Stimulated activated CD4-positive, alpha-beta T cell treated with anti-CD3 and anti-CD28 coated beads, Interleukin-12 subunit alpha, Interleukin-12 subunit beta, amount 100 ng/mL, for 48 hours (primary cell): Measurements from ENCODE around the gene PCNX2.
"Not testable (repeated sequence)": the region's sequence is repeated elsewhere in the genome, so short reads cannot be mapped to it uniquely, and the experiment has no call there.

Experiments used
- DNase-seq, 3 donors: peaks; one replicate each; pipeline ENCODE4 v3.0.0-alpha.2; 2020; ENCODE audit warnings: low read depth in 2 of 3, low spot score in 1 of 3

PCNX2 gene

DNA sequence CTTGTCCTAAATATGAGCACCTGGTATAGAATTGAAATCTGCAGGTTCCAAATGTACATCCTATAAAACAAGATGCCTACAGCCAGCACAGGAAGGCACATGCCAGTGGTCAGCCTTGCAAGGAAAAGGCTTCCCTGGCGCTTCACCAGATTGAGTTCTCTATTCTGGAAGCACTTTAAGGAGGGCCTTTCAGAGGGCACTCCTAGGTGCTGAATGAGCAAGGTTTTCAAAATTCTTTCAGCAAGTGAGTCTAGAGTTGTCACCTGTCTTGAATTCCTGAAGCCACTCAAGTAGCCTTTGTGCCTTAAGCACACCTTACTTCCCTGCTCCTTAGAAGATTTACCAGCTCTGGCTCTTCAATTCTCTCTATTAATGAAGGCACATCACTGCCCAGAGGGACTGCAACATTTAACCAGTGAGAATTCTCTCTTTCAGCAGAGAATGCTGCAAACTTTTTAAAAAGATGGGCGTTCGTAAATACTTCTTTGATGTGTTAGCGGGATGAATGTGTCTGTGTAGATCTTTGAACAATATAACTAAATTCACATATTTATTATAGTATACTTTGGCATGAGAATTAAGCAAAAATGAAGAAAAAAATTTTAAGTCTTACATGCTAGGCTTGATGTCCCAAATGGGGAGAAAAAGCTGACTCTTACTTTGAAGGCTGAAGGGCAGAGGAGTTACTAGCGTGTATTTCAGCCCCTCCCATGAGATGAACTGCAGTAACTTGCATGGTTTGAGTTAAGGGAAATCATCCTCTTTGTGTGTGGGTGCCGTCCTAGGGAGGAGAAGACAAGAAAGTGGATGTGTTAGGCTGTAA is 183.1 kb downstream of the PCNX2 start:
- DNase-seq, result no peak

DNA sequence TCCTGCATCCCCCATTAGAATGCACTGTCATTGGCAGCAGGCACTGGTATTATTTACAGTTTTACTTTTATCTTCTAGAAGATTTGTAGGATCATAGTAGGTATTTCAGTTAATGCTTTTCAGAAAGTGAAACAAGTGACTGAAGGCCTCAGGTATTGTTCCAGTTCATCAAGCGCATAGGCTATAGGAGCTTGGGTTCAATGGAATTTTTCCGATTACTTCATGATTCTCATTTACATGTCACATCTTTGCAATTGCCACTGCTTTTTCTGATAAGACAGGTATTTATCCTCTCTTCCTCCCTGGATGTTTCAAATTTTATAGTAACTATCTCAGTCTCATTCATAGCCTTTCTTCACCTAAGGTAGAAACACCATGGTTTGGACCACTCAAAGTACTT is 183.8 kb downstream of the PCNX2 start:
- no peak for DNase-seq

DNA sequence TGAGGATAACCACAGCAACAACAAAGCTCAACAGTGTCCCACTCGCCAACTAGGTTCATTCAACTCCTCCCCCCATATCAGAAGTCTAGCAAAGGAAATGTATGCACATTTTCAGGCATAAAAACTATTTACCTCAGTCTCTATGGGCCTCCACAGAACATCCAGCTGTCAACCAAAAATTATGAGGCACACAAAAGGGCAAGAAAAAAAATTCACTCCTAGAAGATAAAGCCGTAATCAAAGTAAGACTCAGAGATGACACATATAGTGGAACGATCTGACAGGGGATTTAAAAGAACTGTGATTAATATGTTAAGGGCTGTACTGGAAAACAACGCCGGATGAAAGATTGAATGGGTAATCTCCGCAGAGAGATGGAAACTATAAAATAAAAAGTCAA is 186.4 kb downstream of the PCNX2 start:
- no peak for DNase-seq

DNA sequence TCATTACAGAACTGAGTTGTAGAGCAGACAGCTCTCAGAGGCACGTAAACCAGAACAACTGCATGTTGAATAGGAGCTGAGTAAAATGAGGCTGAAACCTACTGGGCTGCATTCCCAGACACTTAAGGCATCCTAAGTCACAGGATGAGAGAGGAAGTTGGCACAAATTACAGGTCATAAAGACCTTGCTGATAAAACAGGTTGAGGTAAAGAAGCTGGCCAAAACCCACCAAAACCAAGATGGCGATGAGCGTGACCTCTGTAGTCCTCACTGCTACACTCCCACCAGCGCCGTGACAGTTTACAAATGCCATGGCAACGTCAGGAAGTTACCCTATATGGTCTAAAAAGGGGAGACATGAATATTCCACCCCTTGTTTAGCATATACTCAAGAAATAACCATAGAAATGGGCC is 187.8 kb downstream of the PCNX2 start:
- DNase-seq, result not testable (repeated sequence)

DNA sequence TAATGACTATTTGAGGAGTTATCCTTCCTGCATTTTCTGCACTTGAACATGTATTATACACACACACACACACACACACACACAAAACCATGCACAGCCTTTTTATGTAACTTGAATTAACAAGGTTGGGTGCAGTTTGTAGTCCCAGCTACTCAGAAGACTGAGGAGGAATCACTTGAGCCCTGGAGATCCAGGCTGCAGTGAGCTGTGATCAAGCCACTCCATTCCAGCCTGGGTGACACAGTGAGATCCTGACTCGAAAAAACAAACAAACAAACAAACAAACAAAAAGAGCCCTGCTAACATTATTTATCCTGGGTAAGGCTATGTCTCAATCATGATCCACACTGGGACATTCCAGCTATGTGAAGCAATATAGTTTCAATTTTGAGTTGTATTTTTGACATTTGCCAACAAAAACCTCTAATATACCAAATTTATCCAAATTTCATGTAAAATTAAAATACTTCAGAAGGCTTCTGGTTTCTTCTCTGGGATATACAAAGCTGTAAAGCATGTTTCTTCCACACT is 188.3 kb downstream of the PCNX2 start:
- no peak for DNase-seq

DNA sequence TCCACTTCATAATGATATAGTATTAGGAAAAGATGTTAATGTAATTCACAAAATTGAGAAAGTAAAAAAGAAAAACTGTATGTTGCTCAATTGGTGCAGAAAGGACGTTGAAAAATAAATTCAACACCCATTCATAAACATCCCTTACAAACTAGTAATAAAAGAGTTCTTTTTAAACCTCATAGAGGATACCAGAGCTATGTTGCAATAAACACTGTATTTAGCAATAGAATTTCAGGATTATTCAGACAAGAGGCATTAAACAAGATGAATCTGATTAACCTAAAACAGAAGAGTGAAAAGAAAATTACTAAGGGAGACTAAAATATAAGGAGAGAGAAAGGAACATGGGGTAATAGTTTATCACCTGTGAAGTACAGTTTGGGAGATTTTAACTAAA is 190.3 kb downstream of the PCNX2 start:
- no peak for DNase-seq

DNA sequence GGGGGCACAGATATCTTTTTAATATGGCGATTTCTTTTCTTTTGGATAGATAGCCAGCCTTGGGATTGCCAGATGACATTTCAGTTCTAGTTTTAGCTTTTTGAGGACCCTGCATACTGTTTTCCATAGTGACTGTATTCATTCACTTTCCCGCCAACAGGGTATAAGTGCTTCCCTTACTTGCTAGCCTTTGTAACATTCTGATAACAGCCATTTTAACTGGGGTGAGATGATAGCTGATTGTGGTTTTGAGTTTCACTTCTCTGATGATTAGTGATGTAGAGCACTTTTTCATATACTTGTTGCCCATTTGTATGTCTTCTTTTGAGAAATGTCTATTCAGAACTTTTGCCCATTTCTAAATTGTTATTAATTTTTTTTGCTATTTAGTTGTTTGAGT is 193.2 kb downstream of the PCNX2 start:
- DNase-seq, result no peak

DNA sequence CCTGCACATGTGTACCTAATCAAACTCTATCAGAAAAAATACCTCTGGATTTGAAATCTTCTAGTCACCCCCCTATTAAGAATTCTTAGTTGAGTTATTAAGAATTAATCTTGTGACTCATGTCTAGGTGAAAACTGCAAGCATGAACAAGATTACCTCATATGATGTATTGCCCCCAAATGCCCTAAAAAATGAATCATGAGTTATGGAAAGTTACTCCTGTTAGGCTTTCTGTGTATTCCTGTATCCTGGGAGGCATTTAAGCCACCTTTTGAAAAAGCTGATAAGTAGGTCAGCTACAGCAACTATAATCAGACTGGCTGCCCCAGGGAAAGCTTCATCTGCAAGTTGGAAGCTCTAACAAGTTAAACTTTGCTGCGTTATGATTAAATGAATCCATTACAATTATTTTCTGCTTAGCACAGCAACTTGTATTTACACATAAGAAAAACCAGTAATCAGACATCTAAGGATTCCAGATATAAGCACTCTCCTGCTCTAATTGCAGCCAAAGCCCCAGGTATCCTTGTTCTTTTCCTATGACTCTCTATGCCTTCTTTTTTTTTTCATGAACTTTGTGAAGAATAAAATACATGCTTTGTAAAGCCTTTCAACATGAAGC is 197.5 kb downstream of the PCNX2 start:
- DNase-seq, result no peak

DNA sequence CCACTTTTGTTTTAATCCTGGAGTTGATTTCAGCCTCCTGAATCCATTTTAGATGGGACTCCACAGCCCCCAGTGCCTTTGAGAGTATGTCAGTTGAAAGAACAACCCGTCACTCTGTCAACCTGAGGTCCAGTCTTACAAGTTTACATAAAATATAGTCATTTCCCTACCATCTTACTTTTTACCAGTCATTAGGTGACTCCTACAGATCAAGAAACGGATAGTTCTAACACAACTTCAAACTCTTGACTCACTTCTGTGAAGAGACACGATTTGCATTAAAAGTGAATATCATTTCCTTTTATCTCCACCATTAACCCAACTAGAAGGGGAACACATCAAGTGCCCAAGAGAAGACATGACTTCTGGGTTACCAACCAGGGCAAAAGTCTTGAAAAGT is 198.0 kb downstream of the PCNX2 start:
- no peak for DNase-seq

DNA sequence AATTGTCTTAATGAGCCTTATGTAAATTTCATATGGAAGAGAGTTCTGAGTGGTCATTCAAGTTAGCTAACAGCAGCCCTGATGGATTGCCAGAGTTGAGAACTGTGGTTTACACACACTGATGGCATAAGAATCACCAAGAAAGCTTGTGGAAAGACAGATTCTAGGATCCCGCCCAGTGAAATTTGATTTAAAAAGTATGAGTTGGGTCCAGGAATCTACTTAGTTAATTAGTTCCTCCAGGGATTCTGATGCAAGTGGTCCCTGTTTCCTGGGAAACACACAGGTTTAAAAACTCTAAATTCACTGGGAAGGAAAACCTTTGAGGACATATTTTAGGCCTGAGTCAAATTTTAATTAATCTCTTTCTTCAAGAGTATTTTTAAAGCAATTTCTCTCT is 200.8 kb downstream of the PCNX2 start:
- DNase-seq, result no peak

DNA sequence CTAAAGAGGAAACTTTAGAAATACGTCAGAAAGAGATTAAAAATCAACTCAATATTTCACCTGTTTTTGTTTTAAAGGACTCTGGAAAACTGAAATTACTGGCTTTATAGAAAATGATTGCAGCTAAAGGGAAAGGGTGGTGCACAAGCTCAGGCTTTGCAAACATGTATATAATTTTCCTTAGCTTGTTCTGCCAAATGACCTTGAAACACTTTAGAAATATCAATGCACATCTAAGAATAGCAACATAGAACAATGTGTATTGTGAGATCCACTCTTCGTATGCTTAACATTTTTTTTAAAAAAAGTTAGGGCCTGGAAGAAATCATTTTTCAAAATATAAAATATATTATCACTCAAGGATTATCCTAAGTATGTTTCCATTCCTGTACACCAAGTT is 201.3 kb downstream of the PCNX2 start:
- no peak for DNase-seq

DNA sequence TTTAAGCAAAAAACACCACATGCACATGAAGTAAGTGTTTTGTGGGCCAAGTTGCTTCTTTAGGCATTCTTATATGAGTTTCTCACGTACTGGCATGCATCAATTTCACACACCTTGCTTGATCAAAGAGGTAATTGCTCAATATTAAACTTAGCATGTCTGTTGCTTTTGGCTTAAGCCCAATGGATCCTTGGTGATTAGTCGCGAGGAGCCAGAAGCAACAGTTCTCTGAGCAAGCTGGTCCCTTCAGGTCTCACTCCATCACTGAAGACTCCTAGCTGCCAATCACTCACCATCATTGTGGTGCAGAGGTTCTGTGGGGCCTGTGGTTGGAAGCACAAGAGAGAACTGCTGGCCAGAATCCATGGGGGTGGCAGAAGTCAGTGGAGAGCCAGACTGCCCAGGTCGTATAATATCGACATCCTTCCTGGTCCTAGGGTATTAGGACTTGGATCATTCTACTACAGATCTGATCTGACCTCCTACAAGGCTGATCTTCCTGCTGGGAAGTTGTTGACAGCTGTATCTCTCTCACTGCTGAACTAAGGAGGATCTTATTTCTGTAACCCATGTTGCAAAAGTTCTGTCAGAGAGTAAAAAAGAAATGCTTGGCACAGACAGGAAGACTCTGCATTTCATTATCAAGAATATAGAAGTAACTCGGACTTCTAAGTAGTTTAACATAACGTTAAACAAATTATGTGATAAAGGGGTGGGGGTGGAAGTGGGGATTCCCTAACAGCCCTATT is 204.6 kb downstream of the PCNX2 start:
- no peak for DNase-seq

DNA sequence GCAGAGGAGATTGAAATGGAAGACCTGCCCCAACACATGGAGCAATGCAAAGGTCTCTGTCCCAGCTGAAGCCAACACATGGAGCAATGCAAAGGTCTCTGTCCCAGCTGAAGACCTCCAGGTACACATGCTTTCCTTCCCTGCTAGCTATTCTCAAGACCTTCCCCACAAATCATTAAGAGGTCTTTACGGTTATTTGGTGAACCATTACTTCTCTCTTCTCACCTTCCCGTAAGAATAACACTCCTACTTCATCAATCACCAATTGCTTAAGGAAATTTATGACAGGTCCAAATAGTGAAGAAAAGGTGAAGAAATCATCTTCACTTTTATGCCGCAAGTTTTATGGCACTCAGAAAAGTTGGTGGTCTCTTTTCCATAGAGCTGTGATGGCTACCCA is 206.3 kb downstream of the PCNX2 start:
- DNase-seq, result no peak

DNA sequence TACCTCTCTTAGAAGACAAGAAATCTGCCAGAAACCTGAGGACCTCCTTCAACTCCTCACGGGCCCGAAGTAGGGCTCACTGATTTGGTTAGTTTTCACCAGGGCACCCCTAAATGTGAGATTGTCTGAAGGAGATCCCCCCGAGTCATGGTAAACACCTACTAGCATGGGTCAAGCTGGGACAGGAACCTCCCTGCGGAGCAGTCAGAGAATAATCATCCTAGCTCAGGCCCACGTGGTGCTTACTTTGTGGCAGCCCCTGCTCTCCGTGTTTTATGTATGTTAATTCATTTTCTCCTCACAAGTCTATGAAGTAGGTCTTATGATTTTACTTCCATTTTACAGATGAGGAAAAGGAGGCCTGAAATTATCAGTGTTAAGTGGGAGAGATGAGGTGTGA is 206.9 kb downstream of the PCNX2 start:
- DNase-seq, result no peak

DNA sequence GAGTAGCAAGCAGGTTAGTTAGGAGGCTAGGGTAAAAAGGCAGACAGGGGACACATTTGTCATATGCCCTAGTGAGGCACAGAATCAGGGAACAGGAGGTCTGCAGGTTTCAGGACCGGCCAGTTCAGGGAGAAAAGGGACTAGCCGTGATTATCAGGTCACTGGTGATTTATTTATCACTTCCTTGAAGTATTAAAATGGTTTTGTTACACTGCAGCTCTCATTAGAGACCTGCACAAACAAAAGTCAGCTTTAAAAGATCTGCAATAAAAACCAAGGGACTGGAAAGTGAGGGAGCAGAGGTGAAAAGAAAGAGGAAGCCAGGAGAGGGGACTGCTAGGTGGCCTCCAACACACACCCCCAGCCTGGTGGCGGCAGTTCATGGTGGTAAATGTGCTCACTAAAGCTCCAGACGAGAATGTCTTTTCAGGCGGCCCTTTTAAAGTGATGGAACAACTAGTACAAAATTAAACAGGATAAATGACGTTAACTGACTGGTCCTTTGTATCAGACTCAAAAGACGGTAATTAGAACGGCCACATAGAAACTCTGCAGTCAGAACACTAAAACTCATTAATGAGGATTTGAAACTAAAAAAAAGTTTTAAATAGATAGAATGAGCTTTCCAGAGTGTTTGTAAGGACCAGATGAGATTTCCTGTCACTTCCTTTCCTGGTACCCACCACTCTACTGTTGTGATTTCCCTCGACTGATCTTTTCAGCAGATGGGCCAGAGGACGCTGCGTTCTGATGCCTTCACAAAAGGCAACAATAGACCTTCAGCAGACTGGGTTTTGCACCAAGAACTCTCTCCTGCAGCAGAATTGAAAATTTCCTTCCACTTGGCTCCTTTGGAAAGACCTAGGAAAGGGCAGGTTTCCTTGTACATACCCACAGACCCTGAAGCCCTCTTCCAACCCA is 208.3 kb downstream of the PCNX2 start:
- DNase-seq, result no peak

DNA sequence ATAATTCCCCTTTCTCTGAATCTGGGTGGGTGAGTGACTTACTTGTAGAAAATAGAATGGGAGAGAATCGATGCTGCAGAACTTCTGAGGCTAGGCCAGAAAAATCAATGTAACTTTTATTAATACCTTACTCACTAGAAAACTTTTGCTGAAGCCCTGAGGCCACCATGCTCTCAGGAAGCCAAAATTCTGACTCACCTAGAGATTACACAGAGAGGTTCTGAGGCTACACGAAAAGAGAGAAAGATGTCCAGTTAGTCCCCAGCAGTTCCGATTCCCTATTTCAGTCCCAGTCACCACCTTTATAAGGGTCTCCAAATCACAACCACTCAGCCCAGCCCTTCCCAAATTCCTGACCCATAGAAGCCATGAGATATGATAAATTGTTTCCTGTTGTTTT is 210.0 kb downstream of the PCNX2 start:
- no peak for DNase-seq

DNA sequence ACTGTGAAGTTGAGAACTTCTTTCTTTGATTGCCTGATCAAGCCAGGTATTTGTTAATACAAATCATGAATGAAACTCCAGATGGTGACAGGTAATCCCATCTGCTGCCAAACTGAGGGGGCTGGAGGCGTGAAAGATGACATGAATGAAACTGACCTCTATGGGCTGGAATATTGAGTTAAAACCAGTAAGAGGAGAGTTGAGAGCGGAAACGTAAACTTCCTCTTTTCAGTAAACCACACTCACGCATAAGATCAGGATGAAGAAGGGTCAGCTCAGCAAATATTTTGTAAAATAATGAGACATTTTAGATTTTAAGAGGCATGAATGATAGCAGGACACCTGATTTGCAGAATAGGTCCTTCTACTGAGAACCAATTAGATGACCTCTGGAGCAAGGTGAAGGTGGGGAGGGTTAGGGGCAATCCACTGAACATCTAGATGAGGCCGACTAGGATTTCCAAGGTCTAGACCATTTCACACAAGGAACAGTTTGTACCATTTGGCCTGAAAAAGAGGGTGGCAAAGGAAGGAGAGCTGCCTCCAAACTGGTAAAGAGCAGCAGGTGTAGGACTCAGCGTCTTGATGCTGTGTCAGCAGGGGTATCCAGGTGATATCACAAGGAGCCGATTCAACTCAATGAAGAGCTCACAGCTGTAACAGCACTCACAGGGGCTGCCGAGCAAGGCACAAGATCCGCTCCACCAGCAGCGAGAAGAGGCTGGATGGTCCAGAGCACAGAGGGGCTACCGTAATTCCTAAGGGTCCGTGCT is 212.6 kb downstream of the PCNX2 start:
- no peak for DNase-seq

DNA sequence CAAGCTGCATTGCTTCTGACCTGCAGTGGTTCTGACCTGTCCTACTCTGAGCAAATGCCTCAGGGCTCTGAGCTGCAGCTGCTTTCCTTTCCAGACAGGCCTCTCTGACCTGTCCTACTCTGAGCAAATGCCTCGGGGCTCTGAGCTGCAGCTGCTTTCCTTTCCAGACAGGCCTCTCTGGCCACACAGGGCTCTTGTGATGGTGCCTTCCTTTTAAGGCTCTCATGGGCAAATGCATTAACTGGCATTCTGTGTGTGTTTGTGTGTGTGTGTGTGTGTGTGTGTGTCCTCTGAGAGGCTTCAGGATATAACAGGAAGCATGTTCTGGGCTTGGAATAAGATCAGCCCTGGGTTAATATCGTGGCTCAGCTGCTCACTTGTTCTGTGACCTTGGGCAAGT is 213.8 kb downstream of the PCNX2 start:
- DNase-seq, result no peak

DNA sequence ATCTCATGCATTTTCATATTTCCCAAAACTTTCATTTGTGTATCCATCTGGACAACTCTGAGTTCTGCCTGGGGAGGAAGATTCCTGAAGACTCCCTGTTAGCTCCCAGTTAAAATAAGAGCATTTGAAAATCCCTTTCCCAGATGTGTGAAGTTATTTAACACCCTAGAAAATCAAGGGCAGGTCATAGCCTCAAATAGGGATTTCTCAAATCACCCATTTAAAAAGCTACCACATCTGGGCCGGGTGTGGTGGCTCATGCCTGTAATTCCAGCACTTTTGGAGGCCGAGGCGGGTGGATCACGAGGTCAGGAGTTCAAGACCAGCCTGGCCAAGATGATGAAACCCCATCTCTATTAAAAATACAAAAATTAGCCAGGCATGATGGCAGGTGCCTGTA is 214.7 kb downstream of the PCNX2 start:
- DNase-seq, result not testable (repeated sequence)

DNA sequence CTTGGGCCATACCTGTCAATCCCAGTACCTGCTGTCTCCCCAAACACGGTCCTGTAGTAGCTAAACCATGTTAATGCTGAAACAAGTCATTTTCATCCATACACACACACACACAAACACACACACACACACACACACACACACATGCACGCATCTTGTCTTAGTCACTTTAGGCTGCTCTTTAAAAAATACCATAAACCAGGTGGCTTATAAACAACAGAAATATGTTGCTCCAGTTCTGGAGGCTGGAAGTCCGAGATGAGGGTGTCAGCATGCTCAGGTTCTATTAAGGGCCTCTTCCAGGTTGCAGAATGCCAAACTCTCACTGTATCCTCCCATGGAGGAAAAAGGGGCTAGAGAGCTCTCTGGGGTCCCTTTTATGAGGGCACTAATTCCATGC is 215.2 kb downstream of the PCNX2 start:
- no peak for DNase-seq
